Fibroblast of the aortic adventitia (primary cell): ENCODE measurements around the gene DIAPH3. TPM values are rescaled to one million over a fixed set of nuclear protein-coding genes. Genes with fewer than 3 reads are reported as not detected.

Experiments used
- DNase-seq: peaks from one replicate; pipeline ENCODE4 v3.0.0-alpha.2; 2010; ENCODE audit warnings: low read depth
- H3K4me3 ChIP-seq: 2 replicates; pipeline ENCODE4 v1.5.1; 2011; ENCODE audit warnings: low read depth, mild to moderate bottlenecking, control low read depth, low read length, moderate library complexity
- small RNA-seq: library from RNA; depleted of rRNA; stranded (forward); fragments of <200 nt; gene quantifications from one replicate; pipeline ENCODE3, GENCODE V24; 2012
- total RNA-seq: library from RNA; depleted of rRNA; stranded (reverse); fragments of >200 nt; gene quantifications from 2 replicates; pipeline ENCODE4 v1.2.3, GENCODE V29; 2012; ENCODE audit warnings: low replicate concordance
- TF ChIP-seq, protein P1 (sequence below): IDR thresholded peaks from 2 replicates; pipeline ENCODE4 v1.5.1; 2011; ENCODE audit warnings: mild to moderate bottlenecking, low read length, control low read depth, inconsistent platforms; ENCODE audit not compliant: insufficient read depth

DIAPH3 gene
- total RNA-seq, 1 donor: 40.9 TPM

DNA sequence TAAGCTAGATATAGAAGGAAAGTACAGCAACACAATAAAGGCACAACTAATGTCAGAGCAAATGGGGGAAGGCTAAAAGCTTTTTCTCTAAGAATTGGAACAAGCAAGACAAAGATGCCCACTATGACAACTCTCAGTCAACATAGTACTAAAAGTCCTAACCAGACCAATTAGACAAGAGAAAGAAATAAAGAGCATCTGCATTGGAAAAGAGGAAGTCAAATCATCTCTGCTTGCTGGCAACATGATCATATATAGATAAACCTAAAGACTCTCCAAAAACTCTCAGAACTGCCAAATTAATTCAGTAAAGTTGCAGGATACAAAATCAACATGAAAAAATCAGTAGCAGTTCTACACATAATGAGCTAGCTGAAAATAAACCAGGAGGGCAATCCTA lies 542.0 kb downstream of the DIAPH3 start:
- TF ChIP-seq, protein P1, sequence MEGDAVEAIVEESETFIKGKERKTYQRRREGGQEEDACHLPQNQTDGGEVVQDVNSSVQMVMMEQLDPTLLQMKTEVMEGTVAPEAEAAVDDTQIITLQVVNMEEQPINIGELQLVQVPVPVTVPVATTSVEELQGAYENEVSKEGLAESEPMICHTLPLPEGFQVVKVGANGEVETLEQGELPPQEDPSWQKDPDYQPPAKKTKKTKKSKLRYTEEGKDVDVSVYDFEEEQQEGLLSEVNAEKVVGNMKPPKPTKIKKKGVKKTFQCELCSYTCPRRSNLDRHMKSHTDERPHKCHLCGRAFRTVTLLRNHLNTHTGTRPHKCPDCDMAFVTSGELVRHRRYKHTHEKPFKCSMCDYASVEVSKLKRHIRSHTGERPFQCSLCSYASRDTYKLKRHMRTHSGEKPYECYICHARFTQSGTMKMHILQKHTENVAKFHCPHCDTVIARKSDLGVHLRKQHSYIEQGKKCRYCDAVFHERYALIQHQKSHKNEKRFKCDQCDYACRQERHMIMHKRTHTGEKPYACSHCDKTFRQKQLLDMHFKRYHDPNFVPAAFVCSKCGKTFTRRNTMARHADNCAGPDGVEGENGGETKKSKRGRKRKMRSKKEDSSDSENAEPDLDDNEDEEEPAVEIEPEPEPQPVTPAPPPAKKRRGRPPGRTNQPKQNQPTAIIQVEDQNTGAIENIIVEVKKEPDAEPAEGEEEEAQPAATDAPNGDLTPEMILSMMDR: no peak
- no peak overlapping the region for H3K4me3 ChIP-seq
- DNase-seq: no peak

Small RNA genes within 50 kb of the gene (small RNA-seq; reads per million reads assigned to genes)
- not detected for gene RN7SL375P
- gene RNY4P28: not detected

Other genes with a start within 250 kb of the DIAPH3 start
- gene TDRD3, start 233.3 kb upstream of the DIAPH3 start, total RNA-seq: 25.8 and 34.1 TPM in 2 replicates